GM21528 (cell line): ENCODE data around the gene PIK3CD.
"Not testable (repeated sequence)": the region's sequence is repeated elsewhere in the genome, so short reads cannot be mapped to it uniquely, and the experiment has no call there.

Experiments
- ATAC-seq: cut with Tn5 transposase; IDR thresholded peaks from one replicate; pipeline ENCODE4 v1.9.1; 2021; ENCODE audit warnings: mild to moderate bottlenecking, moderate library complexity; ENCODE audit not compliant: unreplicated experiment, low FRiP score

The PIK3CD gene

GRCh38 chr1:9618909-9619679, 32.4 kb upstream of the PIK3CD start:
- no peak for ATAC-seq

GRCh38 chr1:9621032-9621431, 30.5 kb upstream of the PIK3CD start:
- ATAC-seq = no peak

- ATAC-seq = no peak
Measured at GRCh38 chr1:9624081-9624480, 27.4 kb upstream of the PIK3CD start.

GRCh38 chr1:9625030-9625429, 26.5 kb upstream of the PIK3CD start:
- ATAC-seq = not testable (repeated sequence)

GRCh38 chr1:9626201-9626608, 25.3 kb upstream of the PIK3CD start:
- ATAC-seq = peak; percentile 46

GRCh38 chr1:9628541-9629444, 22.7 kb upstream of the PIK3CD start:
- no peak for ATAC-seq

- ATAC-seq = no peak
Measured at GRCh38 chr1:9629445-9630201, 21.9 kb upstream of the PIK3CD start.

GRCh38 chr1:9630331-9631111, 21.0 kb upstream of the PIK3CD start:
- ATAC-seq = no peak

- no peak for ATAC-seq
Measured at GRCh38 chr1:9631613-9632012, 19.9 kb upstream of the PIK3CD start.

GRCh38 chr1:9633493-9633892, 18.0 kb upstream of the PIK3CD start:
- ATAC-seq = no peak

GRCh38 chr1:9634582-9634981, 16.9 kb upstream of the PIK3CD start:
- ATAC-seq = no peak

- no peak for ATAC-seq
Measured at GRCh38 chr1:9639227-9639626, 12.3 kb upstream of the PIK3CD start.

GRCh38 chr1:9643351-9644256, 7.9 kb upstream of the PIK3CD start:
- ATAC-seq = no peak

GRCh38 chr1:9646037-9646436, 5.5 kb upstream of the PIK3CD start:
- ATAC-seq = no peak

- ATAC-seq = no peak
Measured at GRCh38 chr1:9648171-9648570, 3.4 kb upstream of the PIK3CD start.

- no peak for ATAC-seq
Measured at GRCh38 chr1:9649769-9650168, 1.8 kb upstream of the PIK3CD start.

- ATAC-seq = no peak
Measured at GRCh38 chr1:9651220-9651564, 339 bp upstream of the PIK3CD start.

GRCh38 chr1:9652379-9653209, 1.1 kb downstream of the PIK3CD start:
- no peak for ATAC-seq

- ATAC-seq = no peak
Measured at GRCh38 chr1:9653210-9653490, 1.6 kb downstream of the PIK3CD start.
